ENCODE data around the gene TMEM204. TPM values are rescaled to one million over a fixed set of nuclear protein-coding genes. Genes with fewer than 3 reads are reported as not detected.

TMEM204 gene
- total RNA-seq, 1 donor from 2014 or later = 1.0 TPM

GRCh38 chr16:1560153-1560552 is 26.7 kb downstream of the TMEM204 start:
- TF ChIP-seq CTCF (conservative IDR thresholded peaks at IDR 0.05) = no peak
- Mint-ChIP-seq H3K36me3 (no peaks in the 10 kb centered on the region), H3K4me1 (ENCODE audit: unreplicated experiment) (no peaks in the 10 kb centered on the region), H3K27ac (no peak overlapping the region), H3K4me3 (no peak overlapping the region), H3K27me3 (no peaks in the 10 kb centered on the region), H3K9me3 (no peaks in the 10 kb centered on the region)
- no peak for DNase-seq (ENCODE audit: extremely low spot score, unreplicated experiment)

GRCh38 chr16:1560866-1561265 is 27.4 kb downstream of the TMEM204 start:
- Mint-ChIP-seq H3K4me1 (ENCODE audit: unreplicated experiment) (no peaks in the 10 kb centered on the region), H3K36me3 (no peaks in the 10 kb centered on the region), H3K9me3 (no peaks in the 10 kb centered on the region), H3K4me3 (no peak overlapping the region), H3K27ac (no peak overlapping the region), H3K27me3 (no peaks in the 10 kb centered on the region)
- no peak for TF ChIP-seq CTCF (conservative IDR thresholded peaks at IDR 0.05)
- no peak for DNase-seq (ENCODE audit: extremely low spot score, unreplicated experiment)

GRCh38 chr16:1561266-1561665 is 27.8 kb downstream of the TMEM204 start:
- H3K4me1 Mint-ChIP-seq (ENCODE audit: unreplicated experiment) = no peaks in the 10 kb centered on the region
- H3K9me3 Mint-ChIP-seq = no peaks in the 10 kb centered on the region
- H3K36me3 Mint-ChIP-seq = no peaks in the 10 kb centered on the region
- no peaks in the 10 kb centered on the region for H3K27me3 Mint-ChIP-seq
- TF ChIP-seq CTCF (conservative IDR thresholded peaks at IDR 0.05) = no peak
- H3K4me3 Mint-ChIP-seq = no peak overlapping the region
- no peak overlapping the region for H3K27ac Mint-ChIP-seq
- no peak for DNase-seq (ENCODE audit: extremely low spot score, unreplicated experiment)

GRCh38 chr16:1561836-1562235 is 28.4 kb downstream of the TMEM204 start:
- TF ChIP-seq CTCF (conservative IDR thresholded peaks at IDR 0.05) = no peak
- DNase-seq (ENCODE audit: extremely low spot score, unreplicated experiment) = no peak
- H3K9me3 Mint-ChIP-seq = no peaks in the 10 kb centered on the region
- no peak overlapping the region for H3K4me3 Mint-ChIP-seq
- no peaks in the 10 kb centered on the region for H3K27me3 Mint-ChIP-seq
- H3K36me3 Mint-ChIP-seq = peaks cover under 1% of the 10 kb centered on the region
- no peak overlapping the region for H3K27ac Mint-ChIP-seq
- H3K4me1 Mint-ChIP-seq (ENCODE audit: unreplicated experiment) = no peaks in the 10 kb centered on the region

GRCh38 chr16:1563786-1564185 is 30.3 kb downstream of the TMEM204 start:
- no peak for TF ChIP-seq CTCF (conservative IDR thresholded peaks at IDR 0.05)
- H3K27ac Mint-ChIP-seq = no peak overlapping the region
- no peak overlapping the region for H3K4me3 Mint-ChIP-seq
- H3K9me3 Mint-ChIP-seq = no peaks in the 10 kb centered on the region
- no peaks in the 10 kb centered on the region for H3K4me1 Mint-ChIP-seq (ENCODE audit: unreplicated experiment)
- H3K36me3 Mint-ChIP-seq = peaks cover 4% of the 10 kb centered on the region
- H3K27me3 Mint-ChIP-seq = no peaks in the 10 kb centered on the region
- no peak for DNase-seq (ENCODE audit: extremely low spot score, unreplicated experiment)

DNA sequence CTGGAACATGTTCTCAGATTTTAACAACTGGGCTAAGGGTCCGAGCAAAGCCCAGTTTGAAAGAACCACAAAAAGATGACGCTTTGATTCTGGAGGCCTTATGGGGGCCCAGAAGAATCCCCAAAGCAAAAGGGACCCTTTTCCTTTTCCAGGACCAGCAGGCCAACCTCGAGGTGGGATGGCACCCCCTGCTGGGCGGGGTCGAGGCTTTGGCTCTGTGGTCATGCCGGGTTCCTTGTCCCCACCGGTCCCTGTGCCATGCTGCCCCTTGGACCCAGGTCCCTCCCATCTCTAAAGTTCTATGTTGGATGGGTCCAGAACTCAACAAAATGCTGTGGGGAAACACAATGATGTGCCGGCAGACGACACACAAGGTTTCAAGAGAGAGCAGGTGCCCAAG is 30.9 kb downstream of the TMEM204 start:
- Mint-ChIP-seq H3K27ac (no peak overlapping the region), H3K4me1 (ENCODE audit: unreplicated experiment) (no peaks in the 10 kb centered on the region), H3K4me3 (no peak overlapping the region), H3K36me3 (peaks cover 4% of the 10 kb centered on the region), H3K9me3 (no peaks in the 10 kb centered on the region), H3K27me3 (no peaks in the 10 kb centered on the region)
- no peak for DNase-seq (ENCODE audit: extremely low spot score, unreplicated experiment)
- TF ChIP-seq CTCF (conservative IDR thresholded peaks at IDR 0.05) = no peak

Measured in type B pancreatic cell (in vitro differentiated cells).